PC-9 (cell line): ENCODE data around the gene DMPK.

Experiments used
- CTCF ChIP-seq: fragments of 200-600 bp; sonication (generic); conservative IDR thresholded peaks from 2 replicates; pipeline ENCODE4 v1.6.1; 2017; ENCODE audit warnings: mixed run types, antibody characterized with exemption, mild to moderate bottlenecking, moderate library complexity
- EZH2 ChIP-seq: fragments of 200-600 bp; sonication (generic); IDR thresholded peaks from 2 replicates; pipeline ENCODE4 v1.8.0; 2017; ENCODE audit warnings: antibody characterized with exemption, low read depth

- TF ChIP-seq CTCF = no peak; the same call in 1 of the 2 replicates
- no peak for TF ChIP-seq EZH2
Measured at GRCh38 chr19:45730368-45731288, 51.7 kb downstream of the DMPK start, which contains the start of gene FBXO46.
